Stimulated activated CD8-positive, alpha-beta memory T cell treated with anti-CD3 and anti-CD28 coated beads, Interleukin-4, amount 100 ng/mL, for 1 hour (primary cell): ENCODE measurements around the gene SHE.
"Not testable (repeated sequence)": the region's sequence is repeated elsewhere in the genome, so short reads cannot be mapped to it uniquely, and the experiment has no call there.

ENCODE experiments used
- DNase-seq, 2 donors: peaks; one replicate each; pipeline ENCODE4 v3.0.0-alpha.2; 2020; ENCODE audit warnings: low read depth in 2 of 2, low spot score in 1 of 2

Gene SHE

GRCh38 chr1:154514066-154514553, 11.9 kb upstream of the SHE start:
- no peak for DNase-seq

- no peak for DNase-seq
Observed at GRCh38 chr1:154512760-154513159, 10.5 kb upstream of the SHE start.

GRCh38 chr1:154503898-154504297, 1.7 kb upstream of the SHE start:
- DNase-seq = no peak

GRCh38 chr1:154502744-154503115, 518 bp upstream of the SHE start:
- DNase-seq = no peak

- DNase-seq = no peak
Observed at GRCh38 chr1:154501423-154502065, 668 bp downstream of the SHE start.

GRCh38 chr1:154500533-154500932, 1.7 kb downstream of the SHE start:
- DNase-seq = no peak

- DNase-seq = no peak
Observed at GRCh38 chr1:154499446-154499845, 2.8 kb downstream of the SHE start.

- DNase-seq = no peak
Observed at GRCh38 chr1:154497026-154497806, 5.0 kb downstream of the SHE start.

GRCh38 chr1:154496383-154496782, 5.8 kb downstream of the SHE start:
- DNase-seq = no peak

- no peak for DNase-seq
Observed at GRCh38 chr1:154495496-154496273, 6.5 kb downstream of the SHE start.

GRCh38 chr1:154493276-154493675, 8.9 kb downstream of the SHE start:
- DNase-seq = no peak

GRCh38 chr1:154492115-154492514, 10.1 kb downstream of the SHE start:
- no peak for DNase-seq

- DNase-seq = no peak
Observed at GRCh38 chr1:154490317-154490716, 11.9 kb downstream of the SHE start.

GRCh38 chr1:154489695-154490274, 12.4 kb downstream of the SHE start:
- DNase-seq = no peak

GRCh38 chr1:154488922-154489321, 13.3 kb downstream of the SHE start:
- DNase-seq = no peak

GRCh38 chr1:154486756-154487155, 15.5 kb downstream of the SHE start:
- not testable (repeated sequence) for DNase-seq

- no peak for DNase-seq
Observed at GRCh38 chr1:154485910-154486496, 16.2 kb downstream of the SHE start.

GRCh38 chr1:154485106-154485505, 17.1 kb downstream of the SHE start:
- DNase-seq = no peak

- DNase-seq = no peak
Observed at GRCh38 chr1:154483941-154484803, 18.0 kb downstream of the SHE start.

GRCh38 chr1:154481053-154481452, 21.2 kb downstream of the SHE start:
- DNase-seq = no peak
